Esophagus squamous epithelium (tissue), 5 donors: ENCODE results near the gene PUS1. TPM values are rescaled to one million over a fixed set of nuclear protein-coding genes. Genes with fewer than 3 reads are reported as not detected.
"Not testable (repeated sequence)": the region's sequence is repeated elsewhere in the genome, so short reads cannot be mapped to it uniquely, and the experiment has no call there.

ENCODE experiments used
- DNase-seq: peaks from one replicate; lab custom pipeline; 2025; lab: John Stamatoyannopoulos, UW
- H3K27ac ChIP-seq, 4 donors: fragments of 200-600 bp; sonication (generic); one replicate each; pipeline ENCODE4 v1.5.1; 2016 to 2019; ENCODE audit warnings: mild to moderate bottlenecking in 1 of 4
- H3K27me3 ChIP-seq, 4 donors: fragments of 200-600 bp; sonication (generic); 1 replicate in 3 of 4; 2 replicates in 1 of 4; pipeline versions ENCODE4 v1.5.1 to v1.6.0; 2017 to 2021; ENCODE audit warnings: antibody characterized with exemption in 1 of 4
- H3K36me3 ChIP-seq, 3 donors: fragments of 200-600 bp; sonication (generic); one replicate each; pipeline ENCODE4 v1.5.1; 2016 to 2019
- H3K4me1 ChIP-seq, 3 donors: fragments of 200-600 bp; sonication (generic); one replicate each; pipeline ENCODE4 v1.5.1; 2017 to 2019
- H3K4me3 ChIP-seq, 4 donors: fragments of 200-600 bp; sonication (generic); 1 replicate in 3 of 4; 2 replicates in 1 of 4; pipeline ENCODE4 v1.5.1; 2016 to 2019; ENCODE audit warnings: mild to moderate bottlenecking in 2 of 4, moderate library complexity in 1 of 4
- H3K9me3 ChIP-seq, 3 donors: fragments of 200-600 bp; sonication (generic); one replicate each; pipeline ENCODE4 v1.5.1; 2016 to 2019
- POLR2A ChIP-seq, 4 donors: fragments of 450-650 bp; IDR thresholded peaks; one replicate each; pipeline ENCODE4 v1.6.1; 2017; ENCODE audit warnings: antibody characterized with exemption in 4 of 4, mild to moderate bottlenecking in 4 of 4, moderate library complexity in 3 of 4
- WGBS, 2 donors: methylation state at CpG; one replicate each; pipeline ENCODE4 v1.1.5; 2018; 5-methylcytosine and 5-hydroxymethylcytosine counted together
- intact Hi-C: fragments of 100-400 bp; cut with DNase I; formaldehyde crosslinking; loops from one replicate; pipeline ENCODE4 v1.15.0; 2022
- total RNA-seq, 4 donors: library from RNA; depleted of rRNA; stranded (reverse); fragments of >200 nt; gene quantifications; one replicate each; pipeline ENCODE4 v1.1.0, GENCODE V29; 2016
- TF ChIP-seq, protein P1 (sequence below), 6 experiments: fragments of 450-650 bp in 4 of 6; fragments of 200-600 bp in 2 of 6; sonication (generic) in 2 of 6; IDR thresholded peaks; one replicate each; pipeline ENCODE4 v1.5.1; 2016 to 2019; ENCODE audit warnings: antibody characterized with exemption in 6 of 6, mild to moderate bottlenecking in 4 of 6, moderate library complexity in 4 of 6
- donor health status: DM: yes; HTN: yes; CAD: no.

PUS1 gene
- total RNA-seq, 4 donors from 2014 or later: 8.1 to 24.2 (median 19.8) TPM

DNA sequence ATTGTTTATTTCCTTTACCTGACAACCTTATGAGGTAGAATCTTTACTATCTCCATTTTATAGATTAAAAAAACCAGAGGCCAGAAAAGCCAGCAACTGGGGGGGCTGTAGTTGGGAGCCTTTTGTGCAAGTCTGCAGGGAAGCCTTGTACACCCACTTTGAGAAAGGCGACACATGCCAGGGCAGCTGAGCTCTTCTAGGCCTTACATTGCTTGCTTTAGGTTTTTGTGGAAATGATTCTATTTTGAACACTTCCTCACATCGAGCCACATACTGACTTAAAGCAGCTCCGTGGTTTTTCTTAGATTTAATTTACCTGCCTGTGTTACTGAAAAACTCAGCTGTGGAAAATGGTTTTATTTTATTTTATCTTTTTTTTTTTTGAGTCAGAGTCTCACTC, 55.3 kb downstream of the PUS1 start:
- peaks cover 0 to 17% (median 3%) of the 10 kb centered on the region in 3 donors for H3K4me1 ChIP-seq
- intact Hi-C loops: no loop called here
- whole genome bisulfite sequencing, 2 donors: 65 to 93% methylated on average over 3 of the region's 3 CpGs
- H3K27ac ChIP-seq: peak overlapping the region in 1 of 4 donors; percentile 51
- no peaks in the 10 kb centered on the region for H3K27me3 ChIP-seq
- no peaks in the 10 kb centered on the region for H3K9me3 ChIP-seq
- H3K4me3 ChIP-seq: no peak overlapping the region
- DNase-seq: no peak
- no peak for TF ChIP-seq POLR2A (IDR thresholded peaks at IDR 0.05)
- TF ChIP-seq, protein P1, sequence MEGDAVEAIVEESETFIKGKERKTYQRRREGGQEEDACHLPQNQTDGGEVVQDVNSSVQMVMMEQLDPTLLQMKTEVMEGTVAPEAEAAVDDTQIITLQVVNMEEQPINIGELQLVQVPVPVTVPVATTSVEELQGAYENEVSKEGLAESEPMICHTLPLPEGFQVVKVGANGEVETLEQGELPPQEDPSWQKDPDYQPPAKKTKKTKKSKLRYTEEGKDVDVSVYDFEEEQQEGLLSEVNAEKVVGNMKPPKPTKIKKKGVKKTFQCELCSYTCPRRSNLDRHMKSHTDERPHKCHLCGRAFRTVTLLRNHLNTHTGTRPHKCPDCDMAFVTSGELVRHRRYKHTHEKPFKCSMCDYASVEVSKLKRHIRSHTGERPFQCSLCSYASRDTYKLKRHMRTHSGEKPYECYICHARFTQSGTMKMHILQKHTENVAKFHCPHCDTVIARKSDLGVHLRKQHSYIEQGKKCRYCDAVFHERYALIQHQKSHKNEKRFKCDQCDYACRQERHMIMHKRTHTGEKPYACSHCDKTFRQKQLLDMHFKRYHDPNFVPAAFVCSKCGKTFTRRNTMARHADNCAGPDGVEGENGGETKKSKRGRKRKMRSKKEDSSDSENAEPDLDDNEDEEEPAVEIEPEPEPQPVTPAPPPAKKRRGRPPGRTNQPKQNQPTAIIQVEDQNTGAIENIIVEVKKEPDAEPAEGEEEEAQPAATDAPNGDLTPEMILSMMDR (IDR thresholded peaks at IDR 0.05): no peak
- peaks cover 13 to 99% (median 20%) of the 10 kb centered on the region in 3 donors for H3K36me3 ChIP-seq

DNA sequence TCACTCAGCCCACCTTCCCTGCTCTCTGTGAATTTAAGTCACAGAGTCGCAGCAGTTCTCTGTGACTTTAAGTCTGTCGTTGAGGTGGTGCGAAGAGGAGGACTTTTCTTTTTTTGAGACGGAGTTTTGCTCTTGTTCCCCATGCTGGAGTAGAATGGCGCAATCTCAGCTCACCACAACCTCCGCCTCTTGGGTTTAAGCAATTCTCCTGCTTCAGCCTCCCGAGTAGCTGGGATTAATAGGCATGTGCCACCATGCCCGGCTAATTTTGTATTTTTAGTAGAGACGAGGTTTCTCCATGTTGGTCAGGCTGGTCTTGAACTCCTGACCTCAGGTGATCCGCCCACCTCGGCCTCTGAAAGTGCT, 56.4 kb downstream of the PUS1 start:
- peaks cover 13 to 99% (median 20%) of the 10 kb centered on the region in 3 donors for H3K36me3 ChIP-seq
- H3K9me3 ChIP-seq, intact Hi-C loops, H3K27me3 ChIP-seq, H3K4me3 ChIP-seq, H3K27ac ChIP-seq, DNase-seq: not testable (repeated sequence)
- 75 to 78% methylated on average over 8 to 11 of the region's 11 CpGs for WGBS, 2 donors
- peaks cover 0 to 17% (median 3%) of the 10 kb centered on the region in 3 donors for H3K4me1 ChIP-seq

DNA sequence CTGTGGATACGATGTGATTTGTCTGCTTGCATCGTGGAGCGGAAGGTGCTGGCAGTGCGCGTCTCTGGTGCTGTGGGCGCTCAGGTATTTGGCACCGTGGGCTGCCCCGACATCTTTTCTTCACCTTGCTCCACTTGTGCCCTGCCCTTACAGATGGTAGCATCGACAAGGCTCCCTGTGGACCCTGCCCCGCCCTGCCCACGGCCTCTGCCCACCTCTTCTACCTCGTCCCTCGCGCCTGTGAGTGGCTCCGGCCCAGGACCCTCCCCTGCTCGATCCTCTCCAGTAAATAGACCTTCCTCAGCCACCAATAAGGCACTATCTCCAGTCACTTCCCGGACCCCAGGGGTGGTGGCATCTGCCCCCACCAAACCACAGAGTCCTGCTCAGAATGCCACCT, 57.3 kb downstream of the PUS1 start:
- peaks cover 20 to 99% (median 21%) of the 10 kb centered on the region in 3 donors for H3K36me3 ChIP-seq

DNA sequence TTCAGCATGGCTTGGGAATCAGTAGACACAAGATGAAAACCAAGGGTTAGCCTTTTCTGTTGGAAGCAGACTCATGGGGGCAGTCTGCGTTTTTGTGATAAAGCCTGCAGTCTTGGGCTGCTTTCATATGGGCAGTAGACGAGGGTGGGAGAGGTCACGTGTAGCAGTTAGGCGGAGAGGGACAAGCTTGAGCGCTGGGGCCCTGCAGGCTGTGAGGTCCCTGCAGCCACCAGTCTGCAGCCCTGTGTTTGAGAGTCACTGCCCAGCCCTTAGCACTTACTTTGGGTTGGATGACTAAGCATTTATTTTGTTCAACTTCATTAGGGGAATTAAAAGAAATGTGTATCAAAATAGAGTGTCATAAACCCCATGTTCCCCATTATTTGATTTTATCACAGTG, 57.8 kb downstream of the PUS1 start:
- H3K27ac ChIP-seq: no peak overlapping the region
- no peaks in the 10 kb centered on the region for H3K9me3 ChIP-seq
- WGBS, 2 donors: 81 to 90% methylated on average over 5 of the region's 5 CpGs
- H3K36me3 ChIP-seq: peaks cover 19 to 99% (median 22%) of the 10 kb centered on the region in 3 donors
- H3K27me3 ChIP-seq: no peaks in the 10 kb centered on the region
- no peak for DNase-seq
- H3K4me1 ChIP-seq: peaks cover 0 to 17% (median 3%) of the 10 kb centered on the region in 3 donors
- intact Hi-C loops: no loop called here
- no peak for TF ChIP-seq POLR2A (IDR thresholded peaks at IDR 0.05)
- TF ChIP-seq, protein P1 (IDR thresholded peaks at IDR 0.05): no peak
- no peak overlapping the region for H3K4me3 ChIP-seq

More for the DNA sequence above, 57.3 kb downstream of the PUS1 start:
- 93% methylated on average over 13 to 17 of the region's 17 CpGs for WGBS, 2 donors
- intact Hi-C loops: no loop called here
- Histone ChIP-seq H3K4me3 (no peak overlapping the region), H3K4me1 (peaks cover 0 to 17% (median 3%) of the 10 kb centered on the region in 3 donors), H3K9me3 (no peaks in the 10 kb centered on the region), H3K27ac (no peak overlapping the region), H3K27me3 (no peaks in the 10 kb centered on the region)
- DNase-seq: no peak
- TF ChIP-seq POLR2A (IDR thresholded peaks at IDR 0.05): no peak
- TF ChIP-seq, protein P1 (IDR thresholded peaks at IDR 0.05): no peak

DNA sequence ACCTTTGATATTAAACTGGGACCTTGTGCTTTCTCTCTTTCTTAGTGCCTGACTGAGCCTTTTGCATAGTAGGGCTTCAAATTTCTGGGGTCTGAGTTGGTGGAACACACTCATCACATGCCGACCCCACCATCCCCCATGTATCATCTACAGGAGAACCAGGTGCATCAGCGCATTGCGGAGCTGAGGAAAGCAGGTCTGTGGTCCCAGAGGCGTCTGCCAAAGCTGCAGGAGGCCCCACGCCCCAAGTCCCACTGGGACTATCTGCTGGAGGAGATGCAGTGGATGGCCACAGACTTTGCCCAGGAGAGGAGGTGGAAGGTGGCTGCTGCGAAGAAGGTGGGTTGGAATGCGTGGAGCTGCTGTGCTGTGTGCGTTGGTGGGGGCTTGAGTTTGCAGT, 58.5 kb downstream of the PUS1 start:
- no peaks in the 10 kb centered on the region for H3K9me3 ChIP-seq
- WGBS, 2 donors: 86 to 95% methylated on average over 4 to 8 of the region's 8 CpGs
- TF ChIP-seq, protein P1 (IDR thresholded peaks at IDR 0.05): no peak
- TF ChIP-seq POLR2A (IDR thresholded peaks at IDR 0.05): no peak
- intact Hi-C loops: no loop called here
- H3K27me3 ChIP-seq: no peaks in the 10 kb centered on the region
- H3K4me3 ChIP-seq: no peak overlapping the region
- H3K36me3 ChIP-seq: peaks cover 19 to 99% (median 21%) of the 10 kb centered on the region in 3 donors
- peaks cover 0 to 17% (median 3%) of the 10 kb centered on the region in 3 donors for H3K4me1 ChIP-seq
- no peak for DNase-seq
- no peak overlapping the region for H3K27ac ChIP-seq
